Transverse colon (tissue), 4 donors: Measurements from ENCODE around the gene HPS1.

Experiments used
- CTCF ChIP-seq, 5 experiments: fragments of 200-600 bp in 3 of 5; fragments of 450-650 bp in 2 of 5; sonication (generic) in 3 of 5; IDR thresholded peaks; 1 replicate in 2 of 5; 2 replicates in 3 of 5; pipeline ENCODE4 v1.5.1; 2016 to 2017; ENCODE audit warnings: antibody characterized with exemption in 5 of 5, inconsistent platforms in 3 of 5, mild to moderate bottlenecking in 2 of 5, moderate library complexity in 1 of 5
- POLR2A ChIP-seq: fragments of 450-650 bp; IDR thresholded peaks from one replicate; pipeline ENCODE4 v1.6.1; 2016; ENCODE audit warnings: antibody characterized with exemption, mild to moderate bottlenecking, moderate library complexity
- POLR2AphosphoS5 ChIP-seq, 3 donors: sonication (generic); formaldehyde crosslinking; IDR thresholded peaks; one replicate each; pipeline ENCODE4 v1.6.1; 2016; ENCODE audit warnings: antibody characterized with exemption in 3 of 3

DNA sequence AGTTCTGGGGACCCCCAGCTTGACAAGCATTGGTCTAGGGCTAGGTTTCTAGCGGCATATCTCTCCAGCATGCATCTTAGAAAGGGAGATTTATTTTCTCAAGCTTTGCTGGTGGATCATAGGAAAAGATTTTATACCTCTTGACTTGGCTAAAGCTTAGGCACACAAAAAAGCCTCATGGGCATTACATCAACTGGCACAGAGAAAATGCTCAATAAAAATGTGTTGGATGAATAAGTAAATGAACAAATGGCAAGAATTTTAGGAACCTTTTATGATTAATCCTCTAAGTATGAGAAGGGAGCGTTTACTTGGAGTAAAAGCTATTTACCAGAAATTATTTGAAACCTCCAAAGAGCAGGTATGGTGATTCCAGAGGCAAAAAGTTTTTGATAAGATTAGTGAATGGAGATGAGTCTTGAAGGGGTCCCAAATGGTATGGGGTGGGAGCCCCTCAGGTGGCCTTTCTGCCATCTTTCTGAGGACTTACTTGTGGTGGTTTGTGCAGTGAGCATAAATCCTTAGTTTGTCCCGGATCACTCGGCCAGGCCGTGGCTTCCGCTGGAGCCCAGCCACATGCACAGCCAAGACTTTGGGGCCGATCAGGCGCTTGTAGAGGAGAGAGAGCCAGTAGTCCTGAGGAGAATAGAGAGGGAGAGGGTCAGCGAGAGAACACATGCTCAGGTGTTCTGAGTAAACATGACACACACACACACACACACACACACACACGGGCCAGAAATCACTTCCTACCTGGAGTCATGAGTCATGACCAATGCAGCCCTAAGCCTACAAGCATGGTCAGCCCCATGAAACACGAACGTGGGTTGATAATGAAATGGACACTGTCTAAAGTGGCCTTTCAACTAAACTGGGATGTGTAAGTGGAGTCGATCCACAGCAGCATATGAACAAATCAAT is 43.1 kb upstream of the HPS1 start:
- TF ChIP-seq CTCF (IDR thresholded peaks at IDR 0.05) (no peak), POLR2A (no peak), POLR2AphosphoS5 (IDR thresholded peaks at IDR 0.05) (no peak)
